Measurements from ENCODE around the gene ACOX3. TPM values are rescaled to one million over a fixed set of nuclear protein-coding genes. Genes with fewer than 3 reads are reported as not detected.

The ACOX3 gene
- total RNA-seq, 1 experiment from 2014 or later = 12.2 TPM

GRCh38 chr4:8369426-8370105, 71.0 kb downstream of the ACOX3 start:
- no peaks in the 10 kb centered on the region for H3K36me3 ChIP-seq (ENCODE audit: low read depth, low read length)
- TF ChIP-seq EZH2phosphoT487 (IDR thresholded peaks at IDR 0.05; ENCODE audit: borderline replicate concordance, low read length) (no peak), EZH2 (IDR thresholded peaks at IDR 0.05; ENCODE audit: low read length, unreplicated experiment) (no peak)
- TF ChIP-seq, protein P1, sequence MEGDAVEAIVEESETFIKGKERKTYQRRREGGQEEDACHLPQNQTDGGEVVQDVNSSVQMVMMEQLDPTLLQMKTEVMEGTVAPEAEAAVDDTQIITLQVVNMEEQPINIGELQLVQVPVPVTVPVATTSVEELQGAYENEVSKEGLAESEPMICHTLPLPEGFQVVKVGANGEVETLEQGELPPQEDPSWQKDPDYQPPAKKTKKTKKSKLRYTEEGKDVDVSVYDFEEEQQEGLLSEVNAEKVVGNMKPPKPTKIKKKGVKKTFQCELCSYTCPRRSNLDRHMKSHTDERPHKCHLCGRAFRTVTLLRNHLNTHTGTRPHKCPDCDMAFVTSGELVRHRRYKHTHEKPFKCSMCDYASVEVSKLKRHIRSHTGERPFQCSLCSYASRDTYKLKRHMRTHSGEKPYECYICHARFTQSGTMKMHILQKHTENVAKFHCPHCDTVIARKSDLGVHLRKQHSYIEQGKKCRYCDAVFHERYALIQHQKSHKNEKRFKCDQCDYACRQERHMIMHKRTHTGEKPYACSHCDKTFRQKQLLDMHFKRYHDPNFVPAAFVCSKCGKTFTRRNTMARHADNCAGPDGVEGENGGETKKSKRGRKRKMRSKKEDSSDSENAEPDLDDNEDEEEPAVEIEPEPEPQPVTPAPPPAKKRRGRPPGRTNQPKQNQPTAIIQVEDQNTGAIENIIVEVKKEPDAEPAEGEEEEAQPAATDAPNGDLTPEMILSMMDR (conservative IDR thresholded peaks at IDR 0.05; ENCODE audit: low read depth, low read length) = no peak
- intact Hi-C loops (cut with micrococcal nuclease) = no loop called here
- no peaks in the 10 kb centered on the region for H3K79me2 ChIP-seq (ENCODE audit: low read length)
- no peak overlapping the region for H3K9ac ChIP-seq (ENCODE audit: low read length)
- H3K4me2 ChIP-seq (ENCODE audit: low read length) = no peak overlapping the region
- CTCF ChIA-PET = no interaction called here
- ATAC-seq (no peak), DNase-seq (no peak)
- POLR2A ChIA-PET (ENCODE audit: unreplicated experiment) = no interaction called here
- H3F3A ChIP-seq (ENCODE audit: low read length, unreplicated experiment) = no peaks in the 10 kb centered on the region
- no peaks in the 10 kb centered on the region for H3K27me3 ChIP-seq (ENCODE audit: low read length)
- BruUV-seq (replicated peaks) = no TSS peak
- no peak overlapping the region for H3K27ac ChIP-seq (ENCODE audit: low read length)
- H4K20me1 ChIP-seq (ENCODE audit: low read length) = no peaks in the 10 kb centered on the region
- H3K9me3 ChIP-seq (ENCODE audit: low read length) = no peaks in the 10 kb centered on the region
- H3K9me2 ChIP-seq (replicated peaks; ENCODE audit: low read length) = no peaks in the 10 kb centered on the region
- no peak overlapping the region for H2AFZ ChIP-seq (ENCODE audit: low read length)
- no peak overlapping the region for H3K4me3 ChIP-seq (ENCODE audit: low read length)
- H3K4me1 ChIP-seq (ENCODE audit: insufficient read depth, low read length) = no peaks in the 10 kb centered on the region

GRCh38 chr4:8368998-8369397, 71.5 kb downstream of the ACOX3 start:
- H2AFZ ChIP-seq (ENCODE audit: low read length) = no peak overlapping the region
- H3K27ac ChIP-seq (ENCODE audit: low read length) = no peak overlapping the region
- TF ChIP-seq EZH2 (IDR thresholded peaks at IDR 0.05; ENCODE audit: low read length, unreplicated experiment) (no peak), EZH2phosphoT487 (IDR thresholded peaks at IDR 0.05; ENCODE audit: borderline replicate concordance, low read length) (no peak)
- TF ChIP-seq, protein P1 (conservative IDR thresholded peaks at IDR 0.05; ENCODE audit: low read depth, low read length) = no peak
- intact Hi-C loops (cut with micrococcal nuclease) = no loop called here
- H3K4me2 ChIP-seq (ENCODE audit: low read length) = no peak overlapping the region
- ATAC-seq (no peak), DNase-seq (no peak)
- no peak overlapping the region for H3K9ac ChIP-seq (ENCODE audit: low read length)
- CTCF ChIA-PET = no interaction called here
- H3K4me3 ChIP-seq (ENCODE audit: low read length) = no peak overlapping the region
- H3K36me3 ChIP-seq (ENCODE audit: low read depth, low read length) = no peaks in the 10 kb centered on the region
- no peaks in the 10 kb centered on the region for H3K27me3 ChIP-seq (ENCODE audit: low read length)
- H3K4me1 ChIP-seq (ENCODE audit: insufficient read depth, low read length) = no peaks in the 10 kb centered on the region
- POLR2A ChIA-PET (ENCODE audit: unreplicated experiment) = no interaction called here
- no peaks in the 10 kb centered on the region for H4K20me1 ChIP-seq (ENCODE audit: low read length)
- H3K9me2 ChIP-seq (replicated peaks; ENCODE audit: low read length) = no peaks in the 10 kb centered on the region
- H3K79me2 ChIP-seq (ENCODE audit: low read length) = no peaks in the 10 kb centered on the region
- no TSS peak for BruUV-seq (replicated peaks)
- H3F3A ChIP-seq (ENCODE audit: low read length, unreplicated experiment) = no peaks in the 10 kb centered on the region
- H3K9me3 ChIP-seq (ENCODE audit: low read length) = no peaks in the 10 kb centered on the region

GRCh38 chr4:8368061-8368481, 72.5 kb downstream of the ACOX3 start:
- CTCF ChIA-PET = no interaction called here
- POLR2A ChIA-PET (ENCODE audit: unreplicated experiment) = no interaction called here
- Histone ChIP-seq H3K9ac (ENCODE audit: low read length) (no peak overlapping the region), H3F3A (ENCODE audit: low read length, unreplicated experiment) (no peaks in the 10 kb centered on the region), H3K27ac (ENCODE audit: low read length) (no peak overlapping the region), H3K79me2 (ENCODE audit: low read length) (no peaks in the 10 kb centered on the region), H3K9me3 (ENCODE audit: low read length) (no peaks in the 10 kb centered on the region), H4K20me1 (ENCODE audit: low read length) (no peaks in the 10 kb centered on the region), H2AFZ (ENCODE audit: low read length) (no peak overlapping the region), H3K4me2 (ENCODE audit: low read length) (no peak overlapping the region), H3K4me3 (ENCODE audit: low read length) (no peak overlapping the region), H3K36me3 (ENCODE audit: low read depth, low read length) (no peaks in the 10 kb centered on the region), H3K27me3 (ENCODE audit: low read length) (no peaks in the 10 kb centered on the region), H3K9me2 (replicated peaks; ENCODE audit: low read length) (no peaks in the 10 kb centered on the region), H3K4me1 (ENCODE audit: insufficient read depth, low read length) (peaks cover 5% of the 10 kb centered on the region; the same call in 1 of the 2 replicates)
- DNase-seq (no peak), ATAC-seq (no peak)
- TF ChIP-seq EZH2phosphoT487 (IDR thresholded peaks at IDR 0.05; ENCODE audit: borderline replicate concordance, low read length) (no peak), EZH2 (IDR thresholded peaks at IDR 0.05; ENCODE audit: low read length, unreplicated experiment) (no peak)
- TF ChIP-seq, protein P1 (conservative IDR thresholded peaks at IDR 0.05; ENCODE audit: low read depth, low read length) = no peak
- BruUV-seq (replicated peaks) = no TSS peak
- intact Hi-C loops (cut with micrococcal nuclease) = no loop called here
